HL-60 (cell line): ENCODE results near the gene MDGA2.

Experiments used
- CTCF ChIP-seq: IDR thresholded peaks from one replicate; pipeline ENCODE4 v1.5.1; 2011; ENCODE audit warnings: low read length, control low read depth, inconsistent platforms; ENCODE audit not compliant: insufficient read depth
- SPI1 ChIP-seq: IDR thresholded peaks from 2 replicates; pipeline ENCODE4 v1.6.1; 2012; ENCODE audit warnings: low read depth, mild to moderate bottlenecking, borderline replicate concordance

GRCh38 chr14:47040550-47040949, 634.9 kb downstream of the MDGA2 start:
- TF ChIP-seq SPI1, result no peak
- no peak for TF ChIP-seq CTCF
